Nucleus accumbens (tissue), 56 donors: ENCODE results near the gene CPLANE1.
"Not testable (repeated sequence)": the region's sequence is repeated elsewhere in the genome, so short reads cannot be mapped to it uniquely, and the experiment has no call there.

ENCODE experiments used
- DNase-seq, 56 donors: peaks; one replicate each; lab custom pipeline; 2025; lab: John Stamatoyannopoulos, UW

Gene CPLANE1

GRCh38 chr5:37211661-37212060 lies 37.5 kb downstream of the CPLANE1 start:
- no peak for DNase-seq

- DNase-seq: peak in 16 of 56 donors; percentile 1 to 40 (median 5)
Measured at GRCh38 chr5:37208883-37209797, 40.0 kb downstream of the CPLANE1 start.

DNA sequence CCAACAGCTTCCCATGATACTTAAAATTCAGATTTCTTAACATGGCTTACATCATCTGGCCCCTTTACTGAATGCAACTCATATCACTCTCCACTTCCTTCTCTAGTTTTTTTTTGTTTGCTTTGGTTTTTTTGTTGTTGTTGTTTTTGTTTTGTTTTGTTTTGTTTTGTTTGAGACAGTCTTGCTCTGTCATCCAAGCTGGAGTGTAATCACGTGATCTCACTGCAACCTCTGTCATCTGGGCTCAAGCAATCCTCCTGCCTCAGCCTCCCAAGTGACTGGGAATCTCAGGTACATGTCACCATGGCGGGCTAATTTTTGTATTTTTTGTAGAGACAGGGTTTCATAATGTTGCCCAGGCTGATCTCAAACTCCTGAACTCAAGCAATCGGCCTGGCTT lies 41.4 kb downstream of the CPLANE1 start:
- no peak for DNase-seq

DNA sequence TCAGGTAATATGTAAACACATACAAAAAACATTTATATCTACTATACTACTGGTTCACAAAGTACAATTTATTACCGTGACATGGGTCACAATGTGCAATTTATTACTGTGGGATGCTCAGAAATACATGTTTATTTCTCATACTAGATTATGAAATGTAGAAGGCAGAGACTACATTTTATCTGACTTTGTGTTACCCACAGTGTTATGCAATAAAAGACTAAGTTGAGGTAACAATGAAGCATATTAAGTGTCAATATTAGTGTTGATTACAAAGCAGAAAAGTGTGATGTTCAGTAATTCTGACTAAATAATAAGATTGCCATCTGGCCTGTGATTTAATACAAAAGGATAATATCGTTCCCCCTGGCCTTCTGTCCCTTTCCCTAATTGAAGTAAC lies 42.4 kb downstream of the CPLANE1 start:
- no peak for DNase-seq

DNA sequence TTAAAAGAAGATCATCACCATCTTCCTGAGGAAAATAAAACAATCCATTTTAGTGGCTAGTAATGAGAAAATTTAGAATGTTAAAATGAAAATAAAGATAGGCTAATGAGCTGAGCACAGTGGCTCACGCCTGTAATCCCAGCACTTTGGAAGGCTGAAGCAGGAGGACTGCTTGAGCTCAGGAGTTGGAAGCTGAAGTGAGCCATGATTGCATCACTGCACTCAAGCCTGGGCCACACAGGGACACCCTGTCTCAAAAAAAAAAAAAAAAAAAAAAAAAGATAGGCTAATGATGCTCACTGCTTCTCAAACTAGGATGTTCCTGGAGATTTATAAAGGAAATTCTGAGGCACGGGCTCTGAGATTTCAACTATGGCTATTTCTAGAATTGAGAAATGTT lies 50.3 kb downstream of the CPLANE1 start:
- no peak for DNase-seq

- DNase-seq: no peak
Measured at GRCh38 chr5:37198061-37198460, 51.1 kb downstream of the CPLANE1 start.

DNA sequence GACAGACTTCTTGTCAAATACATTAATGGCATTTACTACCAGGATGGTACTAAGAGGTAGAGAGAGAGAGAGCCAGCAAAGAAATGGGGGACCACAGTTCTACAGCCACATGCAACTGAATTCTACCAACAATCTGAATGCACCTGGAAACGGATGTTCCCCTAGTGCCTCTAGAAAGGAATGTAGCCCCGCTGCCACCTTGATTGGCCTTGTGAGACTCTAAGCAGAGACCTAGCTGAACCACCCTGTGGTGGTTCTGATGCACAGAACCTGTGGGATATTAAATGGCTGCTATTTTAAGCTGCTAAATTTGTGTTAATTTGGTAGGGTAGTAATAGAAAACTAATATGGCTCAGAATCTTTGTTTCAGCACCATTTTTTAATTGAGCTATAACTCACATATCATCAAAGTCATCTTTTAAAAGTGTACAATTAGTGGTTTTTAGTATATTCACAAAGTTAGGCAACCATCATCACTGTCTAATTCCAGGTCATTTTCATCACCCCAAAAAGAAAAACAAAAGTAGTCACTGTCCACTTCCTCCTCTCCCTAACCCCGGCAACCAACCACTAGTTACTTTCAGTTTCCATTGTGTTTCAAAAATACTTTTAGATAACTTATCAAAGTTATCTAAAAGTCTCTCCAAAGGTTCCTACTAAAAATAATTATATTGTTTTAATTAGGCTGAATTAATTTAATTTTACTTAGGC lies 51.7 kb downstream of the CPLANE1 start:
- no peak for DNase-seq

GRCh38 chr5:37190592-37190991 lies 58.6 kb downstream of the CPLANE1 start:
- no peak for DNase-seq

DNA sequence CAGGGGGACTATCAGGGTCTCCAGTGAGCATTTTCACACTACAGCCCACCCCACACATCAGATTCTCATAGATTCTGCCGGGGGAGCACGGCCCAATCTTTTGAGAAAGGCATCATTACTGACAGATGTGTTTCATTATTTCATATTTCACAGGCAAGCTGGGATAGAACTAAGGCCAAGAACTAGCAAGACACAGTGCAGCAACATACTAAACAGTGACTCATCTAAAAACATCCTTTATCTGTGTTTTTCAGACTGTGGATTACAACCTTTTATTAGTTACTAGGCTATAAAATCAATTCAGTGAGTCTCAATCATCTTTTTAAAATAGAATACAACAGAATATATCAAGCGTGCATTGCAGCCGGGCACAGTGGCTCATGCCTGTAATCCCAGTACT lies 59.8 kb downstream of the CPLANE1 start:
- DNase-seq: no peak

GRCh38 chr5:37187465-37187977 lies 61.7 kb downstream of the CPLANE1 start:
- no peak for DNase-seq

GRCh38 chr5:37184748-37185364 lies 64.3 kb downstream of the CPLANE1 start:
- DNase-seq: no peak

DNA sequence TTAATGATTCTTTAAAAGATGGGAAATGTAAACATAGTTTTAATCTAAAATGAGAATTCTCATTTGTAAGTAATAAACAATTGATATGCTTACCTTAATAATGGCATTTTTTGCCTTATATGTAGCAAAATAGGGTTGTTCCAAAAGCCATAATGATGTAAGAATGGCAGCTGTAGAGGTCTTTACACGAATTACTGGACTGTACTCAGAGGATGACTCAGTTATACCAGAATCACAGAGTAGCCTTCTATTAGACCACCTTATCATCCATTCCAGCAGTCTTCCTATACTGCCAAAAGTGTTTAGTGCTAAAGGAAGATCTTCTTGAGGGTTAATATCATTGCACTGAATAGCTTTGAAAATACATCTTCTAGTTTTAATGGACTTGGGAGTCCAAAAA lies 66.5 kb downstream of the CPLANE1 start:
- DNase-seq: no peak

- no peak for DNase-seq
Measured at GRCh38 chr5:37174928-37175327, 74.2 kb downstream of the CPLANE1 start.

GRCh38 chr5:37172957-37173356 lies 76.2 kb downstream of the CPLANE1 start:
- DNase-seq: no peak

GRCh38 chr5:37170856-37171255 lies 78.3 kb downstream of the CPLANE1 start:
- no peak for DNase-seq

DNA sequence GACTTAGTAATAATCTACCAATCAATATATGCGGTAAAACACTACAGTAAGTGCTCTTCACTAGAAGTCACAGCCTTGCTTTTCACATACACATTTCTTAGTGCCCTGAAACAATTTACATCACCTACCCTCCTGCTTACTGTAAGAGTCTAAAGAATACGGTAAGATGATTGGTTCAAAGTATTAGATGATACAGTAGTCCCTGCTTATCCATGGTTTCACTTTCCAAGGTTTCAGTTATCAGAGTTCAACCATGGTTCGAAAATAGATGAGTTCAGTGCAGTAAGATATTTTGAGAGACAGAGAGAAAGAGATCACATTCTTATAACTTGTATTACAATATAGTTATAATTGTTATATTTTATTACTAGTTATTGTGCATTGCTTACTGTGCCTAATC lies 83.0 kb downstream of the CPLANE1 start:
- DNase-seq: no peak

- no peak for DNase-seq
Measured at GRCh38 chr5:37165761-37166160, 83.4 kb downstream of the CPLANE1 start.

- peak in 2 of 56 donors; percentile 3 to 7 for DNase-seq
Measured at GRCh38 chr5:37153661-37154060, 95.5 kb downstream of the CPLANE1 start.

DNA sequence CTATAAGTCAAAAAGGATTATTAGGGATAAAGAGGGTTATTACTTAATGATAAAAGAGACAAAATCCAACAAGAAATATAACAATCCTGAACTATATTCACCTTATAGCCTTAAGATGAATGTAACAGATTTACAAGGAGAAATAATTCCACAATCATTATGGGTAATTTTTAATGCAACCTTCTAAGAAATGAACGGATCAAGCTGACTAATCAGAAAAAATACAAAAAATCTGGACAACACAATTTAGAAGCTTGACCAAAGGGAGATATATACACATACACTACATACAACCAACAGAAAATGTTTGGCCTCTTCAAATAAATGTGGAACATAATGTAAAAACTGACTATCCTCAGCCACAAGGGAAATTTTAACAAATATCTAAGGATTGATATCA lies 102.3 kb downstream of the CPLANE1 start:
- no peak for DNase-seq

DNA sequence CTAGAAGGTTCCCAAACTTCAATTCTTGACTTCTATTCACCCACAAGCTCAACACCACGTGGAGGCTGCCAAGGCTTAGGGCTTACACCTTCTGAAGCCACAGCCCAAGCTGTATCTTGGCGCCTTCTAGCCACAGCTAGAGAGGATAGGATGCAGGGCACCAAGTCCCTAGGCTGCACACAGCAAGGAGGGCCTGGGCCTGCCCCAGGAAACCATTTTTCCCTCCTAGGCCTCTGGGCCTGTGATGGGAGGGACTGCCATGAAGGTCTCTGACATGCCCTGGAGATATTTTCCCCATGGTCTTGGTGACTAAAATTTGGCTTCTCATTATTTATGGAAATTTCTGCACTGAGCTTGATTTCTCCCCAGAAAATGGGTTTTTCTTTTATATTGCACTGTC lies 112.5 kb downstream of the CPLANE1 start:
- DNase-seq: no peak

GRCh38 chr5:37135312-37135711 lies 113.9 kb downstream of the CPLANE1 start:
- DNase-seq: not testable (repeated sequence)
